HepG2 (cell line): Measurements from ENCODE around the gene TMCO6. TPM values are rescaled to one million over a fixed set of nuclear protein-coding genes. Genes with fewer than 3 reads are reported as not detected.

Source experiments
- BATF2 ChIP-seq: sonication (generic); formaldehyde crosslinking; IDR thresholded peaks from 2 replicates; pipeline ENCODE4 v1.8.0; 2022; ENCODE audit warnings: mild to moderate bottlenecking, missing genetic modification reagents, moderate library complexity
- DBP ChIP-seq: sonication (generic); formaldehyde crosslinking; IDR thresholded peaks from 2 replicates; pipeline ENCODE4 v1.4.0; 2020; ENCODE audit warnings: missing genetic modification reagents; ENCODE audit errors: not compliant biosample characterization
- DZIP1 ChIP-seq: sonication (generic); formaldehyde crosslinking; IDR thresholded peaks from 2 replicates; pipeline ENCODE4 v1.5.0; 2020; ENCODE audit warnings: mild to moderate bottlenecking, missing genetic modification reagents
- KDM5A ChIP-seq: fragments of 200-600 bp; sonication (generic); IDR thresholded peaks from 2 replicates; pipeline ENCODE4 v1.7.0; 2018; ENCODE audit warnings: antibody characterized with exemption, mild to moderate bottlenecking, low read length, borderline replicate concordance
- PATZ1 ChIP-seq: sonication (generic); formaldehyde crosslinking; IDR thresholded peaks from 2 replicates; pipeline ENCODE4 v1.4.0; 2020; ENCODE audit warnings: missing genetic modification reagents
- TEAD2 ChIP-seq: sonication (generic); formaldehyde crosslinking; IDR thresholded peaks from 2 replicates; pipeline ENCODE4 v1.9.0; 2021; ENCODE audit warnings: missing genetic modification reagents
- U2AF1 ChIP-seq: fragments of 200-400 bp; formaldehyde crosslinking; optimal IDR thresholded peaks from 2 replicates; pipeline ENCODE3; 2017; ENCODE audit warnings: mild to moderate bottlenecking, low read depth, low read length
- ZBTB10 ChIP-seq: sonication (generic); formaldehyde crosslinking; IDR thresholded peaks from 2 replicates; pipeline ENCODE4 v1.4.0; 2020; ENCODE audit warnings: missing genetic modification reagents, borderline replicate concordance
- ZBTB34 ChIP-seq: sonication (generic); formaldehyde crosslinking; IDR thresholded peaks from 2 replicates; pipeline ENCODE4 v1.8.0; 2022; ENCODE audit warnings: mild to moderate bottlenecking, missing genetic modification reagents
- ZNF12 ChIP-seq: sonication (generic); formaldehyde crosslinking; IDR thresholded peaks from 2 replicates; pipeline ENCODE4 v1.5.0; 2020; ENCODE audit warnings: missing genetic modification reagents
- ZNF17 ChIP-seq: sonication (generic); formaldehyde crosslinking; IDR thresholded peaks from 2 replicates; pipeline ENCODE4 v1.5.0; 2020; ENCODE audit warnings: mild to moderate bottlenecking, missing genetic modification reagents
- ZNF513 ChIP-seq: sonication (generic); formaldehyde crosslinking; conservative IDR thresholded peaks from 2 replicates; pipeline ENCODE4 v1.5.0; 2020; ENCODE audit warnings: missing genetic modification reagents
- ZNF557 ChIP-seq: sonication (generic); formaldehyde crosslinking; IDR thresholded peaks from 2 replicates; pipeline ENCODE4 v1.4.0; 2020; ENCODE audit warnings: missing genetic modification reagents
- polyA plus RNA-seq, 8 experiments: library from polyadenylated mRNA; depleted of rRNA in 3 of 8; stranded (reverse) in 7 of 8; unstranded in 1 of 8; fragments of >200 nt; fragmentation: Illumina TruSeq in 4 of 8; extraction: Trizol in 4 of 8; gene quantifications; 2 replicates each; pipeline versions ENCODE4 v1.2.1 to v1.2.3, GENCODE V29; 2011 to 2016; ENCODE audit warnings: low read depth in 4 of 8, missing spikeins in 1 of 8, mixed read lengths in 1 of 8; ENCODE audit not compliant: insufficient read depth in 1 of 8
- total RNA-seq, 5 experiments: library from RNA; depleted of rRNA; stranded (reverse); fragments of >200 nt; fragmentation: Illumina TruSeq; extraction: Trizol; gene quantifications; 2 replicates each; pipeline ENCODE4 v1.2.3, GENCODE V29; 2016; ENCODE audit warnings: low read depth in 1 of 5

The TMCO6 gene
- total and polyA plus RNA-seq, 2 of the 13 experiments (the other 11 are each of a cell fraction or from before 2014, with no cell fraction given), result 16.6 to 28.2 TPM

- TF ChIP-seq U2AF1 (no peak), PATZ1 (CRISPR knock-in tag) (peak; percentile 27; the same call in 1 of the 2 replicates), KDM5A (no peak), ZBTB10 (peak; percentile 26; the same call in 1 of the 2 replicates), ZNF12 (CRISPR knock-in tag) (peak; percentile 64; the same call in 1 of the 2 replicates), TEAD2 (CRISPR knock-in tag) (no peak), ZNF17 (CRISPR knock-in tag) (no peak), DBP (CRISPR knock-in tag) (no peak), ZNF513 (CRISPR knock-in tag) (no peak), ZNF557 (CRISPR knock-in tag) (no peak), BATF2 (CRISPR knock-in tag) (no peak), ZBTB34 (CRISPR knock-in tag) (no peak), DZIP1 (no peak)
These were observed 32.2 kb upstream of the TMCO6 start (continued) for GRCh38 chr5:140607031-140607430.
